HEK293 (cell line): ENCODE measurements around the gene C1orf141.

Experiments
- CTCF ChIA-PET: fragments of 350-600 bp; formaldehyde crosslinking; extraction: SDS; loops from one replicate; lab custom pipeline; 2021; ENCODE audit warnings: antibody characterized with exemption; lab: Yijun Ruan, JAX
- POLR2A ChIA-PET: fragments of 300-600 bp; formaldehyde crosslinking; extraction: SDS; loops from one replicate; lab custom pipeline; 2020; ENCODE audit warnings: antibody characterized with exemption, inconsistent platforms; lab: Yijun Ruan, JAX
- H3K27ac ChIP-seq: fragments of 200-500 bp; sonication (Bioruptor generic); 2 replicates; pipeline ENCODE4 v1.5.1; 2014; ENCODE audit warnings: low read depth, low read length, control low read depth, inconsistent platforms; ENCODE audit errors: extremely low read depth
- H3K36me3 ChIP-seq, 2 experiments: fragments of 200-500 bp in 1 of 2; sonication (Bioruptor generic) in 1 of 2; 1 replicate in 1 of 2; 2 replicates in 1 of 2; pipeline ENCODE4 v1.5.1; 2014 to 2017; ENCODE audit warnings: inconsistent platforms in 2 of 2, low read length in 2 of 2; ENCODE audit not compliant: control insufficient read depth in 2 of 2, insufficient read depth in 1 of 2
- H3K4me1 ChIP-seq: fragments of 200-500 bp; sonication (Bioruptor generic); 2 replicates; pipeline ENCODE4 v1.5.1; 2014; ENCODE audit warnings: mild to moderate bottlenecking, low read length, inconsistent platforms; ENCODE audit not compliant: control insufficient read depth, insufficient read depth
- H3K4me3 ChIP-seq: 2 replicates; pipeline ENCODE4 v1.5.1; 2011; ENCODE audit warnings: low read depth, mild to moderate bottlenecking, control low read depth, low read length, moderate library complexity
- H3K9me3 ChIP-seq: fragments of 200-500 bp; sonication (Bioruptor generic); 2 replicates; pipeline ENCODE4 v1.5.1; 2014; ENCODE audit warnings: low read depth, low read length, inconsistent platforms; ENCODE audit not compliant: control insufficient read depth, insufficient read depth
- GLIS2 ChIP-seq: fragments of 450-650 bp; formaldehyde crosslinking; IDR thresholded peaks from 2 replicates; pipeline ENCODE4 v1.5.1; 2016; ENCODE audit warnings: missing biosample characterization, missing genetic modification characterization
- HOXA7 ChIP-seq: sonication (generic); formaldehyde crosslinking; IDR thresholded peaks from 2 replicates; pipeline ENCODE4 v1.8.1; 2022; ENCODE audit warnings: missing genetic modification reagents, borderline replicate concordance
- IKZF3 ChIP-seq: fragments of 450-650 bp; IDR thresholded peaks from 2 replicates; pipeline ENCODE4 v1.5.0; 2018; ENCODE audit warnings: missing biosample characterization, mild to moderate bottlenecking, missing genetic modification characterization, moderate library complexity
- SCRT2 ChIP-seq: fragments of 450-650 bp; formaldehyde crosslinking; IDR thresholded peaks from 2 replicates; pipeline ENCODE4 v1.5.1; 2016; ENCODE audit warnings: missing biosample characterization, missing genetic modification characterization
- TRIM28 ChIP-seq: IDR thresholded peaks from 2 replicates; pipeline ENCODE4 v1.6.1; 2011; ENCODE audit warnings: low read length, control low read depth, borderline replicate concordance
- ZBTB1 ChIP-seq: fragments of 450-650 bp; formaldehyde crosslinking; IDR thresholded peaks from 2 replicates; pipeline ENCODE4 v1.5.1; 2016; ENCODE audit warnings: missing biosample characterization, missing genetic modification characterization
- ZFP69B ChIP-seq: fragments of 450-650 bp; formaldehyde crosslinking; IDR thresholded peaks from 2 replicates; pipeline ENCODE4 v1.5.1; 2016; ENCODE audit warnings: missing biosample characterization, missing genetic modification characterization
- ZIC2 ChIP-seq: fragments of 450-650 bp; formaldehyde crosslinking; IDR thresholded peaks from 2 replicates; pipeline ENCODE4 v1.5.1; 2016; ENCODE audit warnings: missing biosample characterization, missing genetic modification characterization
- ZNF140 ChIP-seq: fragments of 450-650 bp; formaldehyde crosslinking; IDR thresholded peaks from 2 replicates; pipeline ENCODE4 v1.5.1; 2016; ENCODE audit warnings: missing biosample characterization, missing genetic modification characterization
- ZNF157 ChIP-seq: fragments of 450-650 bp; formaldehyde crosslinking; IDR thresholded peaks from 2 replicates; pipeline ENCODE4 v1.5.1; 2016; ENCODE audit warnings: missing biosample characterization, missing genetic modification characterization
- ZNF16 ChIP-seq: fragments of 450-650 bp; formaldehyde crosslinking; IDR thresholded peaks from 2 replicates; pipeline ENCODE4 v1.5.1; 2016; ENCODE audit warnings: low read depth, missing biosample characterization, missing genetic modification characterization
- ZNF169 ChIP-seq: fragments of 450-650 bp; formaldehyde crosslinking; IDR thresholded peaks from 2 replicates; pipeline ENCODE4 v1.5.1; 2016; ENCODE audit warnings: missing biosample characterization, missing genetic modification characterization
- ZNF223 ChIP-seq: fragments of 450-650 bp; formaldehyde crosslinking; IDR thresholded peaks from 2 replicates; pipeline ENCODE4 v1.5.1; 2016; ENCODE audit warnings: missing biosample characterization, missing genetic modification characterization
- ZNF292 ChIP-seq: fragments of 450-650 bp; formaldehyde crosslinking; IDR thresholded peaks from 2 replicates; pipeline ENCODE4 v1.5.1; 2016; ENCODE audit warnings: low read depth, missing biosample characterization, missing genetic modification characterization, borderline replicate concordance
- ZNF324 ChIP-seq: fragments of 450-650 bp; formaldehyde crosslinking; IDR thresholded peaks from 2 replicates; pipeline ENCODE4 v1.5.1; 2016; ENCODE audit warnings: missing biosample characterization, missing genetic modification characterization
- ZNF394 ChIP-seq: fragments of 450-650 bp; formaldehyde crosslinking; IDR thresholded peaks from 2 replicates; pipeline ENCODE4 v1.5.1; 2016; ENCODE audit warnings: missing biosample characterization, missing genetic modification characterization, mild to moderate bottlenecking, moderate library complexity, borderline replicate concordance
- ZNF792 ChIP-seq: fragments of 450-650 bp; formaldehyde crosslinking; IDR thresholded peaks from 2 replicates; pipeline ENCODE4 v1.5.1; 2016; ENCODE audit warnings: missing biosample characterization, missing genetic modification characterization
- ZNF837 ChIP-seq: fragments of 450-650 bp; formaldehyde crosslinking; IDR thresholded peaks from 2 replicates; pipeline ENCODE4 v1.5.1; 2016; ENCODE audit warnings: missing biosample characterization, missing genetic modification characterization
- ZNF843 ChIP-seq: fragments of 450-650 bp; formaldehyde crosslinking; IDR thresholded peaks from 2 replicates; pipeline ENCODE4 v1.5.1; 2016; ENCODE audit warnings: missing biosample characterization, missing genetic modification characterization
- TF ChIP-seq, protein P1 (sequence below): fragments of 450-650 bp; formaldehyde crosslinking; IDR thresholded peaks from 2 replicates; pipeline ENCODE4 v1.5.1; 2017; ENCODE audit warnings: missing biosample characterization, missing genetic modification characterization
- TF ChIP-seq, protein P2 (sequence below): fragments of 450-650 bp; formaldehyde crosslinking; IDR thresholded peaks from 2 replicates; pipeline ENCODE4 v1.5.1; 2016; ENCODE audit warnings: missing biosample characterization, missing genetic modification characterization, borderline replicate concordance
- TF ChIP-seq, protein P3 (sequence below): sonication (generic); formaldehyde crosslinking; IDR thresholded peaks from 2 replicates; pipeline ENCODE4 v1.8.1; 2022; ENCODE audit warnings: mild to moderate bottlenecking, moderate library complexity, missing genetic modification reagents

C1orf141 gene

DNA sequence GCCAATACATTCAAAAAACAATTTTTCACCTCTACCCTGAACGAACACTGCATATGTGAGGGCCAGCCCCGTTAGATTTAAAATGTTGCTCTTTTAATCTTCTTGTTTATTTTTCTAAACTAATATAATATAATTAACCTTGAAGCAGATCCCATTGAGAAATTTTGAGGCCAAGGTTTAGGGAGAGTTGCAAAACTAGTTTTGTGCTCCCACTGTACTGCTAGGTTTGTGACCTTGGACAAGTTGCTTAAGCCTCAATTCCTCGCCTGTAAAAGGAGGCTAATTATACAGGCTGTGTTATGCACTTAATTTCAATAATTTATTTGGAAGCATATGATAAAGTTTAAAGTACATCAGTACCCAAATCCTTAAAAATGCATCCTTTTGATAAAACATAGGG, 35.2 kb upstream of the C1orf141 start (continued):
- TF ChIP-seq, protein P1, sequence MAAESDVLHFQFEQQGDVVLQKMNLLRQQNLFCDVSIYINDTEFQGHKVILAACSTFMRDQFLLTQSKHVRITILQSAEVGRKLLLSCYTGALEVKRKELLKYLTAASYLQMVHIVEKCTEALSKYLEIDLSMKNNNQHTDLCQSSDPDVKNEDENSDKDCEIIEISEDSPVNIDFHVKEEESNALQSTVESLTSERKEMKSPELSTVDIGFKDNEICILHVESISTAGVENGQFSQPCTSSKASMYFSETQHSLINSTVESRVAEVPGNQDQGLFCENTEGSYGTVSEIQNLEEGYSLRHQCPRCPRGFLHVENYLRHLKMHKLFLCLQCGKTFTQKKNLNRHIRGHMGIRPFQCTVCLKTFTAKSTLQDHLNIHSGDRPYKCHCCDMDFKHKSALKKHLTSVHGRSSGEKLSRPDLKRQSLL (tag by site-specific recombination) = no peak
- TF ChIP-seq ZNF792 (tag by site-specific recombination) (no peak), ZNF292 (tag by site-specific recombination) (no peak), ZNF843 (tag by site-specific recombination) (no peak)

DNA sequence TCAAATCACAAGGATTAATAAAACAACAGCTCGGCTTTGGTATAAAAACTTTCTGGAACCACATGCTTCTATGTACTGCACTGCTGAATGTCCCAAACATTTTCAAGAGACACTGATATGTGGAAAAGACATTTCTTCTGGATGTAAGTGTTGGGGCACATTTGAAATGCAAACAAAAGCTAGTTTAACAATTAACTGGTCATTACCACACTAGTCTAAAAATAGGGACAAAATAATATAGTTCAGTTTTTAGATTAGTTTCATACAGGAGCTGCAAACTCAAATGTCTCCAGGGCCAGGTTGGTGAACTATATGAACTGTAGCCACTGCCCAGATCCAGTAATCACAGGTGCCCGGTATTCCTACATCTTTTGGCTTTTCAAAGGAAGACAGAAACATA, 34.7 kb upstream of the C1orf141 start:
- ChIA-PET CTCF (interaction anchor here (0.5 kb wide), 1 partner anchor 12 kb away, joined by 3 read pairs; no protein-coding TSS in a partner anchor), POLR2A (no interaction called here)
- no peak for TF ChIP-seq ZNF157
- TF ChIP-seq GLIS2 (tag by site-specific recombination) = no peak
- no peak for TF ChIP-seq SCRT2 (tag by site-specific recombination)
- TF ChIP-seq ZNF792 (tag by site-specific recombination) = no peak
- TF ChIP-seq ZNF837 (tag by site-specific recombination) = no peak
- TF ChIP-seq ZNF223 = no peak
- TF ChIP-seq, protein P2, sequence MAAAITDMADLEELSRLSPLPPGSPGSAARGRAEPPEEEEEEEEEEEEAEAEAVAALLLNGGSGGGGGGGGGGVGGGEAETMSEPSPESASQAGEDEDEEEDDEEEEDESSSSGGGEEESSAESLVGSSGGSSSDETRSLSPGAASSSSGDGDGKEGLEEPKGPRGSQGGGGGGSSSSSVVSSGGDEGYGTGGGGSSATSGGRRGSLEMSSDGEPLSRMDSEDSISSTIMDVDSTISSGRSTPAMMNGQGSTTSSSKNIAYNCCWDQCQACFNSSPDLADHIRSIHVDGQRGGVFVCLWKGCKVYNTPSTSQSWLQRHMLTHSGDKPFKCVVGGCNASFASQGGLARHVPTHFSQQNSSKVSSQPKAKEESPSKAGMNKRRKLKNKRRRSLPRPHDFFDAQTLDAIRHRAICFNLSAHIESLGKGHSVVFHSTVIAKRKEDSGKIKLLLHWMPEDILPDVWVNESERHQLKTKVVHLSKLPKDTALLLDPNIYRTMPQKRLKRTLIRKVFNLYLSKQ (tag by site-specific recombination) = no peak
- TF ChIP-seq HOXA7 (CRISPR knock-in tag) = no peak
- TF ChIP-seq IKZF3 (tag by site-specific recombination) = no peak
- no peak for TF ChIP-seq ZIC2
- TF ChIP-seq ZNF324 (tag by site-specific recombination) = no peak
- Histone ChIP-seq H3K4me3 (no peak overlapping the region), H3K4me1 (no peaks in the 10 kb centered on the region), H3K27ac (no peak overlapping the region), H3K36me3 (no peaks in the 10 kb centered on the region), H3K9me3 (no peaks in the 10 kb centered on the region)

DNA sequence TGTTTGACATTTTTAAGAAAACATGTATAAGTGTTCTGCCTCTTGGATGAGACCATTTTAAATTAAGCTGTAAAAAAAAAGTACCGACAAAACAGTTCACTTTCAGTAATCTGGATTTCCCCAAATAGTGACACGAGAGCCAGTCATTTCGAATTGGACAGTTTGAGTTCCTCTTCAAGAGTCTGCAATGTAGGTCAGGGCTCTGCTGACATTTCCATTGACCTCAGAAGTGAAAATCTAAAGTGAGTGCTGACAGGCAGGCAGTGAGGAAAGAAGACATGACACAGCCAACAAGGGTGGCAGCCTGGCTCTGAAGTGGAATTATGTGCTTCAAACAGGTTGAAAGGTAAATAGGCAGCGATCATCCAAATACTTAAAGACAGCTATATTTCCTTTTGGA, 31.4 kb upstream of the C1orf141 start, which contains the start of gene IL23R:
Gene IL23R (plus strand): TSS at position 259 of the 400 bp plus-strand sequence. CDS start 1,667 bp downstream, outside the sequence.
- POLR2A ChIA-PET = no interaction called here
- no peaks in the 10 kb centered on the region for H3K36me3 ChIP-seq
- CTCF ChIA-PET = interaction anchor here (1.3 kb wide), 1 partner anchor 17 kb away, joined by 6 read pairs; no protein-coding TSS in a partner anchor
- H3K4me3 ChIP-seq = no peak within 1 kb of the TSS
- TF ChIP-seq ZBTB1 (tag by site-specific recombination) (no peak), ZNF140 (tag by site-specific recombination) (no peak), ZFP69B (tag by site-specific recombination) (no peak), ZNF16 (tag by site-specific recombination) (no peak), TRIM28 (no peak), ZNF169 (tag by site-specific recombination) (no peak), ZNF394 (tag by site-specific recombination) (no peak)
- TF ChIP-seq, protein P3, sequence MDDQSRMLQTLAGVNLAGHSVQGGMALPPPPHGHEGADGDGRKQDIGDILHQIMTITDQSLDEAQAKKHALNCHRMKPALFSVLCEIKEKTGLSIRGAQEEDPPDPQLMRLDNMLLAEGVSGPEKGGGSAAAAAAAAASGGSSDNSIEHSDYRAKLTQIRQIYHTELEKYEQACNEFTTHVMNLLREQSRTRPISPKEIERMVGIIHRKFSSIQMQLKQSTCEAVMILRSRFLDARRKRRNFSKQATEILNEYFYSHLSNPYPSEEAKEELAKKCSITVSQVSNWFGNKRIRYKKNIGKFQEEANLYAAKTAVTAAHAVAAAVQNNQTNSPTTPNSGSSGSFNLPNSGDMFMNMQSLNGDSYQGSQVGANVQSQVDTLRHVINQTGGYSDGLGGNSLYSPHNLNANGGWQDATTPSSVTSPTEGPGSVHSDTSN = no peak
- H3K4me1 ChIP-seq = no peaks in the 10 kb centered on the region
- H3K27ac ChIP-seq = no peak within 1 kb of the TSS
- no peaks in the 10 kb centered on the region for H3K9me3 ChIP-seq
